GM12878 (cell line): ENCODE results near the gene VCL. TPM values are rescaled to one million over a fixed set of nuclear protein-coding genes. Genes with fewer than 3 reads are reported as not detected.

Experiments used
- ATAC-seq: fragments of 200-7000 bp; cut with Tn5 transposase; 3 replicates; pipeline ENCODE4 v1.9.1; 2020; ENCODE audit warnings: mild to moderate bottlenecking, moderate library complexity
- BruUV-seq: library from RNA; stranded (reverse); fragments of 400-500 nt; replicated peaks from 2 replicates; lab custom pipeline; 2021; lab: Mats Ljungman, UMichigan
- CTCF ChIA-PET: fragments of 300-600 bp; sonication (Branson Sonifier 250); formaldehyde crosslinking; extraction: SDS; loops from one replicate; lab custom pipeline; 2021; ENCODE audit warnings: inconsistent platforms; lab: Yijun Ruan, JAX
- POLR2A ChIA-PET: fragments of 350-600 bp; formaldehyde crosslinking; extraction: SDS; loops from one replicate; lab custom pipeline; 2021; ENCODE audit warnings: inconsistent platforms; lab: Charles Lee
- RAD21 ChIA-PET: fragments of 300-600 bp; sonication (Branson Sonifier 250); formaldehyde crosslinking; loops from one replicate; lab custom pipeline; 2023; ENCODE audit warnings: antibody characterized with exemption; ENCODE audit not compliant: unreplicated experiment; lab: Charles Lee
- SMC1A ChIA-PET: fragments of 300-600 bp; sonication (Branson Sonifier 250); formaldehyde crosslinking; loops from one replicate; lab custom pipeline; 2023; ENCODE audit not compliant: unreplicated experiment, uncharacterized antibody; lab: Charles Lee
- DNase-seq: peaks from one replicate; pipeline ENCODE4 v3.0.0-alpha.2; 2011; ENCODE audit warnings: low read depth, low spot score
- FAIRE-seq: peaks from 3 replicates; lab custom pipeline; 2011; peaks lifted over from hg19 to GRCh38; lab: Jason Lieb, UNC
- H2AFZ ChIP-seq: 2 replicates; pipeline ENCODE4 v1.6.0; 2011; ENCODE audit warnings: low read depth, low read length, control low read depth; ENCODE audit not compliant: control insufficient read depth
- H3K27ac ChIP-seq: 2 replicates; pipeline ENCODE4 v1.5.1; 2011; ENCODE audit warnings: control low read depth; ENCODE audit not compliant: control insufficient read depth, insufficient read depth
- H3K27me3 ChIP-seq, 2 experiments: replicated peaks in 1 of 2; 2 replicates each; pipeline versions ENCODE4 v1.6.0 to v1.6.1; 2011; ENCODE audit warnings: low read length in 1 of 2; ENCODE audit not compliant: control insufficient read depth in 2 of 2, insufficient read depth in 2 of 2
- H3K36me3 ChIP-seq, 2 experiments: 2 replicates each; pipeline ENCODE4 v1.5.1; 2011; ENCODE audit warnings: low read length in 1 of 2; ENCODE audit not compliant: control insufficient read depth in 2 of 2, insufficient read depth in 2 of 2
- H3K4me1 ChIP-seq: 2 replicates; pipeline ENCODE4 v1.6.1; 2011; ENCODE audit warnings: mild to moderate bottlenecking, low read length, moderate library complexity, mixed read lengths; ENCODE audit not compliant: control insufficient read depth, insufficient read depth
- H3K4me2 ChIP-seq: 2 replicates; pipeline ENCODE4 v1.6.0; 2011; ENCODE audit warnings: control low read depth; ENCODE audit not compliant: control insufficient read depth, insufficient read depth
- H3K4me3 ChIP-seq: fragments of 200-600 bp; sonication (generic); 2 replicates; pipeline ENCODE4 v1.5.1; 2016
- H3K79me2 ChIP-seq: 2 replicates; pipeline ENCODE4 v1.6.0; 2011; ENCODE audit warnings: low read length; ENCODE audit not compliant: control insufficient read depth, insufficient read depth
- H3K9ac ChIP-seq: 2 replicates; pipeline ENCODE4 v1.8.0; 2011; ENCODE audit warnings: low read length, control low read depth, mixed read lengths; ENCODE audit not compliant: control insufficient read depth, insufficient read depth
- H3K9me3 ChIP-seq: replicated peaks from 3 replicates; pipeline ENCODE4 v1.5.1; 2011; ENCODE audit warnings: mild to moderate bottlenecking, low read length; ENCODE audit not compliant: control insufficient read depth, insufficient read depth
- H4K20me1 ChIP-seq: 2 replicates; pipeline ENCODE4 v1.6.0; 2011; ENCODE audit not compliant: control insufficient read depth, insufficient read depth
- BACH1 ChIP-seq: fragments of 450-650 bp; IDR thresholded peaks from 2 replicates; pipeline ENCODE4 v1.6.1; 2017; ENCODE audit warnings: mild to moderate bottlenecking, borderline replicate concordance
- JUNB ChIP-seq: IDR thresholded peaks from 2 replicates; pipeline ENCODE4 v1.6.1; 2016; ENCODE audit warnings: antibody characterized with exemption, mild to moderate bottlenecking
- NBN ChIP-seq: fragments of 450-650 bp; IDR thresholded peaks from 2 replicates; pipeline ENCODE4 v1.6.1; 2016
- NFIC ChIP-seq: IDR thresholded peaks from 2 replicates; pipeline ENCODE4 v1.6.1; 2012; ENCODE audit warnings: low read depth, mild to moderate bottlenecking, inconsistent platforms, low read length, moderate library complexity
- NR2C2 ChIP-seq: IDR thresholded peaks from 2 replicates; pipeline ENCODE4 v1.6.1; 2011; ENCODE audit warnings: borderline replicate concordance, low read depth; ENCODE audit not compliant: control insufficient read depth, insufficient read length
- TBL1XR1 ChIP-seq: IDR thresholded peaks from 2 replicates; pipeline ENCODE4 v1.6.1; 2012; ENCODE audit warnings: low read depth, low read length, improper control_type of control experiment
- TCF12 ChIP-seq: IDR thresholded peaks from 2 replicates; pipeline ENCODE4 v1.6.1; 2011; ENCODE audit warnings: low read depth, mild to moderate bottlenecking, low read length
- YBX1 ChIP-seq: fragments of 450-650 bp; IDR thresholded peaks from 2 replicates; pipeline ENCODE4 v1.6.1; 2016; ENCODE audit warnings: antibody characterized with exemption
- ZBED1 ChIP-seq: IDR thresholded peaks from 2 replicates; pipeline ENCODE4 v1.6.1; 2016; ENCODE audit warnings: borderline replicate concordance
- whole genome bisulfite sequencing: methylation state at CpG from one replicate; pipeline ENCODE4 v1.1.6; 2016; ENCODE audit warnings: low lambda C conversion rate; ENCODE audit not compliant: insufficient replicate concordance, insufficient coverage; ENCODE audit errors: missing lambda C conversion rate; 5-methylcytosine and 5-hydroxymethylcytosine counted together
- in situ Hi-C: fragments of 300-500 bp; cut with MboI; formaldehyde crosslinking; loops from 9 replicates; pipeline ENCODE4 v1.14.3; 2018; ENCODE audit warnings: mixed read lengths
- intact Hi-C: fragments of 100-400 bp; cut with micrococcal nuclease; formaldehyde crosslinking; loops from one replicate; pipeline ENCODE4 v1.14.2; 2022; ENCODE audit not compliant: unreplicated experiment
- polyA plus RNA-seq, 11 experiments: library from polyadenylated mRNA; depleted of rRNA in 4 of 11; unstranded in 6 of 11; stranded (reverse) in 5 of 11; fragments of >200 nt; fragmentation: Nextera tagmentation in 4 of 11; fragmentation: Illumina TruSeq in 1 of 11; extraction: Ambion mirVana in 4 of 11; extraction: Trizol in 1 of 11; gene quantifications; 1 replicate in 1 of 11; 2 replicates in 10 of 11; pipeline versions ENCODE4 v1.2.1 to v1.2.3, GENCODE V29; 2011 to 2016; ENCODE audit warnings: inconsistent platforms in 2 of 11, missing spikeins in 2 of 11, low read depth in 1 of 11
- total RNA-seq, 4 experiments: library from RNA; depleted of rRNA in 3 of 4; stranded (reverse); fragments of >200 nt in 3 of 4; fragmentation: Illumina TruSeq in 1 of 4; extraction: Trizol in 1 of 4; gene quantifications; 2 replicates each; pipeline versions ENCODE4 v1.2.1 to v1.2.3, GENCODE V29; 2013 to 2021
- TF ChIP-seq, protein P1 (sequence below): IDR thresholded peaks from 2 replicates; pipeline ENCODE4 v1.6.1; 2012; ENCODE audit warnings: improper control_type of control experiment, low read depth, low read length; ENCODE audit not compliant: insufficient replicate concordance
- TF ChIP-seq, protein P2 (sequence below): fragments of 450-650 bp; IDR thresholded peaks from 2 replicates; pipeline ENCODE4 v1.6.1; 2017; ENCODE audit warnings: antibody characterized with exemption, mild to moderate bottlenecking, moderate library complexity

Gene VCL
- total and polyA plus RNA-seq, 10 of the 15 experiments (the other 5 are each of a cell fraction or from before 2014, with no cell fraction given), result 6.7 to 54.6 (median 24.3) TPM

DNA sequence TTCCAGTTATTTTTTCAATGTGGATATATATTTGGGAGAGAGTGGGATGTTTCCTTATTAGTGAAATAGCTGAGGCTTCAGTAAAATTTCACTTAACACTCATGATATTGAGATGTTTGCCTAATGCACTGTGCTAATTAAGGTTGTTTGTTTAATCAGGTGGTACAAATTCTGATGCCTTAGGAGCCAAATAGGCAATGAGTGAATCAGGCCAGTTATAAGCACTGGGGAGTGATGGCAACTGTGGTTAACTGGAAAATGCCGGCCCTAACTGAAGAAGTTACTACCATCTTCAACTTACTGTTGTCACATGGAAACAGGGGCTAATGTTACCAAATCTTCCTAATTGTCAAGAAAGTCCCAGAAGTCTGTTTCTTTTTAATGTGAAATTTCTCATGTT is 32.0 kb downstream of the VCL start:
- no peak for ATAC-seq
- RAD21 ChIA-PET, result interaction anchor here (0.7 kb wide), 2 partner anchors 144 to 203 kb away, joined by 3 read pairs; no protein-coding TSS in a partner anchor
- CTCF ChIA-PET, result interaction anchor here (1.1 to 1.3 kb wide), 2 partner anchors 48 to 156 kb away, joined by 3 read pairs; no protein-coding TSS in a partner anchor
- intact Hi-C loops (no loop called here), in situ Hi-C loops (no loop called here)
- no TSS peak for BruUV-seq
- Histone ChIP-seq H3K36me3 (no peaks in the 10 kb centered on the region), H4K20me1 (no peaks in the 10 kb centered on the region), H3K4me1 (peaks cover 11% of the 10 kb centered on the region), H3K4me3 (no peak overlapping the region), H2AFZ (no peak overlapping the region), H3K4me2 (no peak overlapping the region), H3K9ac (no peak overlapping the region), H3K79me2 (no peaks in the 10 kb centered on the region), H3K27me3 (no peaks in the 10 kb centered on the region), H3K27ac (no peak overlapping the region), H3K9me3 (no peaks in the 10 kb centered on the region)
- DNase-seq, result no peak
- SMC1A ChIA-PET, result interaction anchor here (0.7 to 1.5 kb wide), 3 partner anchors 10 to 143 kb away, joined by 3 read pairs; no protein-coding TSS in a partner anchor
- POLR2A ChIA-PET, result interaction anchor here (0.5 kb wide), 1 partner anchor 30 kb away, joined by 6 read pairs; no protein-coding TSS in a partner anchor
- no peak for TF ChIP-seq ZBED1
- no peak for TF ChIP-seq JUNB
- TF ChIP-seq, protein P1, sequence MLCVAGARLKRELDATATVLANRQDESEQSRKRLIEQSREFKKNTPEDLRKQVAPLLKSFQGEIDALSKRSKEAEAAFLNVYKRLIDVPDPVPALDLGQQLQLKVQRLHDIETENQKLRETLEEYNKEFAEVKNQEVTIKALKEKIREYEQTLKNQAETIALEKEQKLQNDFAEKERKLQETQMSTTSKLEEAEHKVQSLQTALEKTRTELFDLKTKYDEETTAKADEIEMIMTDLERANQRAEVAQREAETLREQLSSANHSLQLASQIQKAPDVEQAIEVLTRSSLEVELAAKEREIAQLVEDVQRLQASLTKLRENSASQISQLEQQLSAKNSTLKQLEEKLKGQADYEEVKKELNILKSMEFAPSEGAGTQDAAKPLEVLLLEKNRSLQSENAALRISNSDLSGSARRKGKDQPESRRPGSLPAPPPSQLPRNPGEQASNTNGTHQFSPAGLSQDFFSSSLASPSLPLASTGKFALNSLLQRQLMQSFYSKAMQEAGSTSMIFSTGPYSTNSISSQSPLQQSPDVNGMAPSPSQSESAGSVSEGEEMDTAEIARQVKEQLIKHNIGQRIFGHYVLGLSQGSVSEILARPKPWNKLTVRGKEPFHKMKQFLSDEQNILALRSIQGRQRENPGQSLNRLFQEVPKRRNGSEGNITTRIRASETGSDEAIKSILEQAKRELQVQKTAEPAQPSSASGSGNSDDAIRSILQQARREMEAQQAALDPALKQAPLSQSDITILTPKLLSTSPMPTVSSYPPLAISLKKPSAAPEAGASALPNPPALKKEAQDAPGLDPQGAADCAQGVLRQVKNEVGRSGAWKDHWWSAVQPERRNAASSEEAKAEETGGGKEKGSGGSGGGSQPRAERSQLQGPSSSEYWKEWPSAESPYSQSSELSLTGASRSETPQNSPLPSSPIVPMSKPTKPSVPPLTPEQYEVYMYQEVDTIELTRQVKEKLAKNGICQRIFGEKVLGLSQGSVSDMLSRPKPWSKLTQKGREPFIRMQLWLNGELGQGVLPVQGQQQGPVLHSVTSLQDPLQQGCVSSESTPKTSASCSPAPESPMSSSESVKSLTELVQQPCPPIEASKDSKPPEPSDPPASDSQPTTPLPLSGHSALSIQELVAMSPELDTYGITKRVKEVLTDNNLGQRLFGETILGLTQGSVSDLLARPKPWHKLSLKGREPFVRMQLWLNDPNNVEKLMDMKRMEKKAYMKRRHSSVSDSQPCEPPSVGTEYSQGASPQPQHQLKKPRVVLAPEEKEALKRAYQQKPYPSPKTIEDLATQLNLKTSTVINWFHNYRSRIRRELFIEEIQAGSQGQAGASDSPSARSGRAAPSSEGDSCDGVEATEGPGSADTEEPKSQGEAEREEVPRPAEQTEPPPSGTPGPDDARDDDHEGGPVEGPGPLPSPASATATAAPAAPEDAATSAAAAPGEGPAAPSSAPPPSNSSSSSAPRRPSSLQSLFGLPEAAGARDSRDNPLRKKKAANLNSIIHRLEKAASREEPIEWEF, result no peak
- no peak for TF ChIP-seq NFIC
- TF ChIP-seq TBL1XR1, result no peak
- no peak for TF ChIP-seq TCF12
- no peak for TF ChIP-seq BACH1
- TF ChIP-seq, protein P2, sequence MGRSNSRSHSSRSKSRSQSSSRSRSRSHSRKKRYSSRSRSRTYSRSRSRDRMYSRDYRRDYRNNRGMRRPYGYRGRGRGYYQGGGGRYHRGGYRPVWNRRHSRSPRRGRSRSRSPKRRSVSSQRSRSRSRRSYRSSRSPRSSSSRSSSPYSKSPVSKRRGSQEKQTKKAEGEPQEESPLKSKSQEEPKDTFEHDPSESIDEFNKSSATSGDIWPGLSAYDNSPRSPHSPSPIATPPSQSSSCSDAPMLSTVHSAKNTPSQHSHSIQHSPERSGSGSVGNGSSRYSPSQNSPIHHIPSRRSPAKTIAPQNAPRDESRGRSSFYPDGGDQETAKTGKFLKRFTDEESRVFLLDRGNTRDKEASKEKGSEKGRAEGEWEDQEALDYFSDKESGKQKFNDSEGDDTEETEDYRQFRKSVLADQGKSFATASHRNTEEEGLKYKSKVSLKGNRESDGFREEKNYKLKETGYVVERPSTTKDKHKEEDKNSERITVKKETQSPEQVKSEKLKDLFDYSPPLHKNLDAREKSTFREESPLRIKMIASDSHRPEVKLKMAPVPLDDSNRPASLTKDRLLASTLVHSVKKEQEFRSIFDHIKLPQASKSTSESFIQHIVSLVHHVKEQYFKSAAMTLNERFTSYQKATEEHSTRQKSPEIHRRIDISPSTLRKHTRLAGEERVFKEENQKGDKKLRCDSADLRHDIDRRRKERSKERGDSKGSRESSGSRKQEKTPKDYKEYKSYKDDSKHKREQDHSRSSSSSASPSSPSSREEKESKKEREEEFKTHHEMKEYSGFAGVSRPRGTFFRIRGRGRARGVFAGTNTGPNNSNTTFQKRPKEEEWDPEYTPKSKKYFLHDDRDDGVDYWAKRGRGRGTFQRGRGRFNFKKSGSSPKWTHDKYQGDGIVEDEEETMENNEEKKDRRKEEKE, result no peak
- TF ChIP-seq NBN, result no peak
- no peak for TF ChIP-seq NR2C2
- TF ChIP-seq YBX1, result no peak
- no peak for FAIRE-seq
- 100% methylated on average over 1 of the region's 1 CpG for WGBS
